Measurements from ENCODE around the gene CTNNA3. TPM values are rescaled to one million over a fixed set of nuclear protein-coding genes. Genes with fewer than 3 reads are reported as not detected.

The CTNNA3 gene
- total RNA-seq, 4 donors from 2014 or later: under 0.01 to 0.38 (median 0.27) TPM

- TF ChIP-seq, protein P1, sequence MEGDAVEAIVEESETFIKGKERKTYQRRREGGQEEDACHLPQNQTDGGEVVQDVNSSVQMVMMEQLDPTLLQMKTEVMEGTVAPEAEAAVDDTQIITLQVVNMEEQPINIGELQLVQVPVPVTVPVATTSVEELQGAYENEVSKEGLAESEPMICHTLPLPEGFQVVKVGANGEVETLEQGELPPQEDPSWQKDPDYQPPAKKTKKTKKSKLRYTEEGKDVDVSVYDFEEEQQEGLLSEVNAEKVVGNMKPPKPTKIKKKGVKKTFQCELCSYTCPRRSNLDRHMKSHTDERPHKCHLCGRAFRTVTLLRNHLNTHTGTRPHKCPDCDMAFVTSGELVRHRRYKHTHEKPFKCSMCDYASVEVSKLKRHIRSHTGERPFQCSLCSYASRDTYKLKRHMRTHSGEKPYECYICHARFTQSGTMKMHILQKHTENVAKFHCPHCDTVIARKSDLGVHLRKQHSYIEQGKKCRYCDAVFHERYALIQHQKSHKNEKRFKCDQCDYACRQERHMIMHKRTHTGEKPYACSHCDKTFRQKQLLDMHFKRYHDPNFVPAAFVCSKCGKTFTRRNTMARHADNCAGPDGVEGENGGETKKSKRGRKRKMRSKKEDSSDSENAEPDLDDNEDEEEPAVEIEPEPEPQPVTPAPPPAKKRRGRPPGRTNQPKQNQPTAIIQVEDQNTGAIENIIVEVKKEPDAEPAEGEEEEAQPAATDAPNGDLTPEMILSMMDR (IDR thresholded peaks at IDR 0.05; ENCODE audit: low read depth): no peak
Measured at GRCh38 chr10:66336791-66337190, 1359.2 kb downstream of the CTNNA3 start.

DNA sequence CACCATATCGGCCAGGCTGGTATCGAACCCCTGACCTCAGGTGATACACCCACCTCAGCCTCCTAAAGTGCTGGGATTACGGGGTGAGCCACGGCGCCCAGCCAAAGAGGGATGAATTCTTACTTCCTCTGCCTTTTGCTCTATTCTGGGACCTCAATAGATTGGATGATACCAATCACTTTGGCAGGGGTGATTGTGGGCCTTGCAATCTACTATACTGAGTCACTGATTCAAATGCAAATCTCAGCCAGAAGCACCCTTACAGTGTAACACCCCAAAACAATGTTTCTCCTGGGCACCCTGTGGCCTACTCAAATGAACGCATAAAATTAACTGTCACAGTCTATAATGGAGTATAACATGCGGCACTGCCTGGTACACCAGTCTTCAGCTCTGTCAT, 1366.8 kb downstream of the CTNNA3 start:
- TF ChIP-seq, protein P1 (IDR thresholded peaks at IDR 0.05; ENCODE audit: low read depth): no peak

GRCh38 chr10:66326876-66327275, 1369.1 kb downstream of the CTNNA3 start:
- TF ChIP-seq, protein P1 (IDR thresholded peaks at IDR 0.05; ENCODE audit: low read depth): no peak

DNA sequence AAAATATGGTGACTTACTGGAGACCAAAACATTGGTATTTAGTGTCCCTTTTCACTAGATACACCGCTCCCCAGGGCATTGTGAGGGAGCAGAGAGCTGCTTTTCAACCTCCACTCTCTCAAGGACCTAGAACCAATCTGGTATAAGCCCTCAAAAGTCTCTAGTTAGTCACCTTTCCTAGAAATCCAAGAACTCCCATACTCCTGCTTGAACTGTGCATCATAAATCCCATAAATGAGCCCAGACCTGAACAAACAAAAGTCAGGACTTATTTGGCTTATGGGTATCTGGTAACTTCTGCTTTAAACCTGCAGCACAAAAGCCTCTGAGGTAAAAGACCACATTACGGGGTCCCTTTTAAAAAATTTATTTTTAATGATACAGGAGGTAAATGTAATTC, 1373.2 kb downstream of the CTNNA3 start:
- TF ChIP-seq, protein P1 (IDR thresholded peaks at IDR 0.05; ENCODE audit: low read depth): no peak

DNA sequence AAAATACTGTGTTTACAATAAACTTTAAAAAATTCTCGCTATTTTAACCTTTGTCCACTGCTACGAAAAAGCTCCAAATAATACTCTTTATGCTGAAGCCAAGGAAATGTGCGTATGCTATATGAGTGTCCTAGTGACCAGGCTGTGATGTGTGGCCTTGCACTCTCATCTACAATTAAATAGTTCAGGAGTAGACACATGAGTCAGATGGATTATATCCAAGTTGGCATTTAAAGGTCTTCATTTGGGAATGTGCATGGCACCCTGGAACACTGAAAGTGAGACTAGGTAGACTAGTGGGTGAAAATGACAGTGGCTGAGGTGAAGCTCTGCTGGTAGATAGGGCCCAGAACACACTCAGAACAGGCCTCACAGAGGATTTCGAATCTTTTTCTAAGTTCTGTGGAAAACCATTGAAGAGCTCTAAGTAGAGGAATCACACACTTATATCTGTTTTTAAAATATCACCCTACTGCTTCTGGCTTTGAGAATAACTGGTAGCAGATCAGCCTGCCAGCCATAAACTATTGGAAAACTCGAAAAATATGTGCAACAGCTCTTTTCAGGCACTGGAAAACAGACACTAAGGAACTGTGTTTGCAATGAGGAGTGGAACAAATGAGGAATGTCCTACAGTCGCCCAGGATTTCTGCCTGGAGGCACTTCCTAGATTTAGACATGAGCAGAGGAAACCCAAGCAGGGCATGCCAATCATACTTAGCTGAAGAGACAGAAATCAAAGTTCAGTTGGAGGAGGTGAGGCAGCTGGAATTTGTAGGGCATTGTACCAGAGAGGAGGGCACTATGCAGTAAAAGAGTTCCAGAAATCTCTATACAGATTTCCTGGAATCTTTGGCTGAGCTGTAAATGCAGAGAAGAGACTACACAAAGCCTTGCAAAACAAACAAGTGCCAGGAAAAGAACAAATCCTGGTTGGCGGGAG, 1374.0 kb downstream of the CTNNA3 start:
- TF ChIP-seq, protein P1 (IDR thresholded peaks at IDR 0.05; ENCODE audit: low read depth): no peak

DNA sequence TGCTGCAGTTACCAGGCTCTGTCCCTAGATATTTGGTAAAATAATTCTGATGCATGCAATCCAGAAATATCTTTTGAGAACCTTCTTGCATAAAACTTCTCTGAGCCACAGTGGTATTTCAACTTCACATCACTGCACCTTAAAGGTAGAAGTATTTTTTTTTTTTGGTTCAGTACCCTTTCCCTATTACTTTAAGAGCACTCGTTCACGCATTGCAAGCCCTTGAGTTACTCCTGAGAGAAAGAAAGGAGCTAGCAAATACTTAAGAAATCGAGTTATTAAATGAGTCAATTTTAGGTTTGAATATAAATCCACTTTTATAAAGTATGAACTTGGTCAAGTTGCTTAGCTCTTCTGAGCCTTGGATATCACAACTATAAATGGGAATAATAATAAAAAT, 1377.2 kb downstream of the CTNNA3 start:
- TF ChIP-seq, protein P1 (IDR thresholded peaks at IDR 0.05; ENCODE audit: low read depth): no peak

DNA sequence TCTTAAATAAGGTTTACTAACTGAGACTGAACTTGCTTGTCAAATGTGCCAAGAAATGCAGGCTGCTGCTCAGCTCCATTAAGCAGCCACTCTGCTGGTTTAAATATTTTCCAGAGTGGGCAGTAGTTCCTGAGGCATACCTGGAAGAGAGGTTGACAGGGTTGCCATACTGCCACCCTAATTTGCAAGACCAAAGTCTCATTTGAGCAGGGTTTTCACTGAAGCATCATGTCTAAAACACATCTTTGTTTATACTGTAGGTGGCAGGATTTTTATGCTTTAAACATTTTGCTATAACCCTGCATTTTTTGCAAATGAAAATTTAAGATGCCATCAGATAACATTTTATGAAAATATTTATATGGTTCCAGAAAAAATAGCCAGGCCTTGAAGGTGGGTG, 1388.2 kb downstream of the CTNNA3 start:
- TF ChIP-seq, protein P1 (IDR thresholded peaks at IDR 0.05; ENCODE audit: low read depth): no peak

Data from subcutaneous adipose tissue (tissue), 4 donors.